HEK293 (cell line): ENCODE measurements around the gene EEF1AKMT3.
A peak's percentile ranks its signal among the peaks of the same experiment; 100 is the strongest.

Experiments used
- MZF1 ChIP-seq: fragments of 450-650 bp; formaldehyde crosslinking; IDR thresholded peaks from 2 replicates; pipeline ENCODE4 v1.5.1; 2017; ENCODE audit warnings: missing biosample characterization, missing genetic modification characterization, borderline replicate concordance
- OVOL3 ChIP-seq: fragments of 450-650 bp; formaldehyde crosslinking; IDR thresholded peaks from 2 replicates; pipeline ENCODE4 v1.5.1; 2016; ENCODE audit warnings: missing biosample characterization, missing genetic modification characterization
- PRDM1 ChIP-seq: fragments of 450-650 bp; formaldehyde crosslinking; IDR thresholded peaks from 2 replicates; pipeline ENCODE4; 2016; ENCODE audit warnings: missing biosample characterization, missing genetic modification characterization
- SALL2 ChIP-seq: fragments of 450-650 bp; formaldehyde crosslinking; IDR thresholded peaks from 2 replicates; pipeline ENCODE4 v1.5.0; 2017; ENCODE audit warnings: missing biosample characterization, mild to moderate bottlenecking, missing genetic modification characterization, borderline replicate concordance
- TRIM28 ChIP-seq: IDR thresholded peaks from 2 replicates; pipeline ENCODE4 v1.6.1; 2011; ENCODE audit warnings: low read length, control low read depth, borderline replicate concordance
- ZBTB20 ChIP-seq: fragments of 450-650 bp; formaldehyde crosslinking; IDR thresholded peaks from 2 replicates; pipeline ENCODE4 v1.5.1; 2016; ENCODE audit warnings: missing biosample characterization, missing genetic modification characterization
- ZBTB8A ChIP-seq: fragments of 450-650 bp; formaldehyde crosslinking; IDR thresholded peaks from 2 replicates; pipeline ENCODE4 v1.5.1; 2016; ENCODE audit warnings: missing biosample characterization, missing genetic modification characterization
- ZIC2 ChIP-seq: fragments of 450-650 bp; formaldehyde crosslinking; IDR thresholded peaks from 2 replicates; pipeline ENCODE4 v1.5.1; 2016; ENCODE audit warnings: missing biosample characterization, missing genetic modification characterization
- ZNF133 ChIP-seq: fragments of 450-650 bp; formaldehyde crosslinking; IDR thresholded peaks from 2 replicates; pipeline ENCODE4 v1.5.1; 2016; ENCODE audit warnings: missing biosample characterization, missing genetic modification characterization
- ZNF16 ChIP-seq: fragments of 450-650 bp; formaldehyde crosslinking; IDR thresholded peaks from 2 replicates; pipeline ENCODE4 v1.5.1; 2016; ENCODE audit warnings: low read depth, missing biosample characterization, missing genetic modification characterization
- ZNF2 ChIP-seq: fragments of 450-650 bp; formaldehyde crosslinking; IDR thresholded peaks from 2 replicates; pipeline ENCODE4 v1.5.1; 2016; ENCODE audit warnings: missing biosample characterization, missing genetic modification characterization
- ZNF37A ChIP-seq: fragments of 450-650 bp; IDR thresholded peaks from 2 replicates; pipeline ENCODE4 v1.5.1; 2018; ENCODE audit warnings: missing biosample characterization, missing genetic modification characterization
- ZNF548 ChIP-seq: fragments of 450-650 bp; formaldehyde crosslinking; IDR thresholded peaks from 2 replicates; pipeline ENCODE4 v1.5.1; 2016; ENCODE audit warnings: missing biosample characterization, missing genetic modification characterization
- ZNF623 ChIP-seq: fragments of 450-650 bp; formaldehyde crosslinking; IDR thresholded peaks from 2 replicates; pipeline ENCODE4 v1.5.1; 2016; ENCODE audit warnings: missing biosample characterization, missing genetic modification characterization
- ZNF624 ChIP-seq: fragments of 450-650 bp; formaldehyde crosslinking; IDR thresholded peaks from 2 replicates; pipeline ENCODE4 v1.5.1; 2017; ENCODE audit warnings: missing biosample characterization, missing genetic modification characterization
- ZNF658 ChIP-seq: fragments of 450-650 bp; formaldehyde crosslinking; IDR thresholded peaks from 2 replicates; pipeline ENCODE4; 2016; ENCODE audit warnings: missing biosample characterization, missing genetic modification characterization
- ZSCAN16 ChIP-seq: fragments of 450-650 bp; formaldehyde crosslinking; IDR thresholded peaks from 2 replicates; pipeline ENCODE4 v1.5.1; 2016; ENCODE audit warnings: missing biosample characterization, missing genetic modification characterization
- TF ChIP-seq, protein P1 (sequence below): fragments of 450-650 bp; IDR thresholded peaks from 2 replicates; pipeline ENCODE4 v1.5.1; 2018; ENCODE audit warnings: missing biosample characterization, mild to moderate bottlenecking, missing genetic modification characterization
- TF ChIP-seq, protein P2 (sequence below): fragments of 450-650 bp; formaldehyde crosslinking; IDR thresholded peaks from 2 replicates; pipeline ENCODE4 v1.5.1; 2016; ENCODE audit warnings: missing biosample characterization, missing genetic modification characterization
- TF ChIP-seq, protein P3 (sequence below): fragments of 450-650 bp; formaldehyde crosslinking; IDR thresholded peaks from 2 replicates; pipeline ENCODE4 v1.5.1; 2017; ENCODE audit warnings: missing biosample characterization, missing genetic modification characterization
- TF ChIP-seq, protein P4 (sequence below): fragments of 450-650 bp; formaldehyde crosslinking; IDR thresholded peaks from 2 replicates; pipeline ENCODE4 v1.5.1; 2016; ENCODE audit warnings: missing biosample characterization, missing genetic modification characterization
- TF ChIP-seq, protein P5 (sequence below): fragments of 450-650 bp; formaldehyde crosslinking; IDR thresholded peaks from 2 replicates; pipeline ENCODE4 v1.5.1; 2017; ENCODE audit warnings: missing biosample characterization, missing genetic modification characterization
- TF ChIP-seq, protein P6 (sequence below): fragments of 450-650 bp; formaldehyde crosslinking; IDR thresholded peaks from 2 replicates; pipeline ENCODE4 v1.5.1; 2016; ENCODE audit warnings: missing biosample characterization, missing genetic modification characterization
- TF ChIP-seq, protein P7 (sequence below): fragments of 450-650 bp; formaldehyde crosslinking; IDR thresholded peaks from 2 replicates; pipeline ENCODE4 v1.5.1; 2016; ENCODE audit warnings: missing biosample characterization, missing genetic modification characterization
- TF ChIP-seq, protein P8 (sequence below): fragments of 450-650 bp; formaldehyde crosslinking; IDR thresholded peaks from 2 replicates; pipeline ENCODE4 v1.5.1; 2016; ENCODE audit warnings: missing biosample characterization, missing genetic modification characterization, borderline replicate concordance

Gene EEF1AKMT3

DNA sequence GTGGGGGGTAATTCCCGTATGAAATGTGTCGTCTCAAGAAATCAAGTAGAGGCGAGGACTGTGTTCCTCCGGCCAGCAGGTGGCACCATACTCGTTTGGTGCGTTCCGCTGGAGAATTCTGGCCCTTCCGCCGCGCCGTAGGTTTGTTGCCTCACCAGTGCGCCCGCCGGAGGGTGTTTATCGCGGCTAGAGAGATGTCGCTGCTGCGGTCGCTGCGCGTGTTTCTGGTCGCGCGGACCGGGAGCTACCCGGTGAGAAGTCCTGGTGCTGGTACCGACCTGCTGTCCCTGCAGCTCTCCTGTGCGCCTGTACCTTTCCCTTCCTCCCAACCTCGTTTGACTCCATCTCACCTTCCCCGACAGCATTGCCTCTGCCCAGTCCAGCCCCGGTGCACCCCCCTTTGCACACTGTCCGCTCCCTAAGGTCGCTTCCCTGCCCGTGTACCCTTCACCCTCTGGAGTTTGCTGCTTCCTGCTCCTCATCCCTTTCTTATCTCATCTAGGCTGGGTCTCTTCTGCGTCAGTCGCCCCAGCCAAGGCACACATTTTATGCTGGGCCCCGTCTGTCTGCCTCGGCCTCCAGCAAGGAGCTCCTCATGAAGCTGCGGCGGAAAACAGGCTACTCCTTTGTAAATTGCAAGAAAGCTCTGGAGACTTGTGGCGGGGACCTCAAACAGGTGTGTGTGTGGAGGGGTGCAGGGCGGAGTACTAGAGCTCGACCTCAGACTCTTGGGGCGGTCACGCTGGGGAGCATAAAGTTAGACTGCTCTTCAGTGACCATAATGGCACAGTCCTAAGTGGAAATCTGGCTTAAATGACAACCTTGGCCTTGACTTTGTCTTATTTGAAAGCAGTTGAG, 10.4 kb downstream of the EEF1AKMT3 start, which contains the start of gene TSFM (continued):
- TF ChIP-seq ZNF624 (tag by site-specific recombination) (0 out of 2 replicates have a peak, but pooled peaks have one; percentile 52), ZBTB20 (tag by site-specific recombination) (peak; percentile 67; the same call in 1 of the 2 replicates), SALL2 (tag by site-specific recombination) (no peak), ZNF548 (no peak), ZIC2 (peak; percentile 42; the same call in 1 of the 2 replicates), PRDM1 (tag by site-specific recombination) (no peak), ZNF623 (tag by site-specific recombination) (0 out of 2 replicates have a peak, but pooled peaks have one; percentile 35), TRIM28 (peak; percentile 46; the same call in 1 of the 2 replicates), ZSCAN16 (tag by site-specific recombination) (no peak; the same call in 1 of the 2 replicates), ZBTB8A (tag by site-specific recombination) (peak; percentile 100), MZF1 (tag by site-specific recombination) (no peak), ZNF16 (tag by site-specific recombination) (no peak), ZNF37A (no peak), OVOL3 (tag by site-specific recombination) (peak; percentile 91), ZNF2 (tag by site-specific recombination) (peak; percentile 96), ZNF133 (0 out of 2 replicates have a peak, but pooled peaks have one; percentile 26), ZNF658 (no peak)
- TF ChIP-seq, protein P1, sequence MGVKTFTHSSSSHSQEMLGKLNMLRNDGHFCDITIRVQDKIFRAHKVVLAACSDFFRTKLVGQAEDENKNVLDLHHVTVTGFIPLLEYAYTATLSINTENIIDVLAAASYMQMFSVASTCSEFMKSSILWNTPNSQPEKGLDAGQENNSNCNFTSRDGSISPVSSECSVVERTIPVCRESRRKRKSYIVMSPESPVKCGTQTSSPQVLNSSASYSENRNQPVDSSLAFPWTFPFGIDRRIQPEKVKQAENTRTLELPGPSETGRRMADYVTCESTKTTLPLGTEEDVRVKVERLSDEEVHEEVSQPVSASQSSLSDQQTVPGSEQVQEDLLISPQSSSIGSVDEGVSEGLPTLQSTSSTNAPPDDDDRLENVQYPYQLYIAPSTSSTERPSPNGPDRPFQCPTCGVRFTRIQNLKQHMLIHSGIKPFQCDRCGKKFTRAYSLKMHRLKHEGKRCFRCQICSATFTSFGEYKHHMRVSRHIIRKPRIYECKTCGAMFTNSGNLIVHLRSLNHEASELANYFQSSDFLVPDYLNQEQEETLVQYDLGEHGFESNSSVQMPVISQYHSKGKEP (tag by site-specific recombination): peak; percentile 76; the same call in 1 of the 2 replicates
- TF ChIP-seq, protein P2, sequence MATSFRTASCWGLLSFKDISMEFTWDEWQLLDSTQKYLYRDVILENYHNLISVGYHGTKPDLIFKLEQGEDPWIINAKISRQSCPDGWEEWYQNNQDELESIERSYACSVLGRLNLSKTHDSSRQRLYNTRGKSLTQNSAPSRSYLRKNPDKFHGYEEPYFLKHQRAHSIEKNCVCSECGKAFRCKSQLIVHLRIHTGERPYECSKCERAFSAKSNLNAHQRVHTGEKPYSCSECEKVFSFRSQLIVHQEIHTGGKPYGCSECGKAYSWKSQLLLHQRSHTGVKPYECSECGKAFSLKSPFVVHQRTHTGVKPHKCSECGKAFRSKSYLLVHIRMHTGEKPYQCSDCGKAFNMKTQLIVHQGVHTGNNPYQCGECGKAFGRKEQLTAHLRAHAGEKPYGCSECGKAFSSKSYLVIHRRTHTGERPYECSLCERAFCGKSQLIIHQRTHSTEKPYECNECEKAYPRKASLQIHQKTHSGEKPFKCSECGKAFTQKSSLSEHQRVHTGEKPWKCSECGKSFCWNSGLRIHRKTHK (tag by site-specific recombination): no peak
- TF ChIP-seq, protein P3, sequence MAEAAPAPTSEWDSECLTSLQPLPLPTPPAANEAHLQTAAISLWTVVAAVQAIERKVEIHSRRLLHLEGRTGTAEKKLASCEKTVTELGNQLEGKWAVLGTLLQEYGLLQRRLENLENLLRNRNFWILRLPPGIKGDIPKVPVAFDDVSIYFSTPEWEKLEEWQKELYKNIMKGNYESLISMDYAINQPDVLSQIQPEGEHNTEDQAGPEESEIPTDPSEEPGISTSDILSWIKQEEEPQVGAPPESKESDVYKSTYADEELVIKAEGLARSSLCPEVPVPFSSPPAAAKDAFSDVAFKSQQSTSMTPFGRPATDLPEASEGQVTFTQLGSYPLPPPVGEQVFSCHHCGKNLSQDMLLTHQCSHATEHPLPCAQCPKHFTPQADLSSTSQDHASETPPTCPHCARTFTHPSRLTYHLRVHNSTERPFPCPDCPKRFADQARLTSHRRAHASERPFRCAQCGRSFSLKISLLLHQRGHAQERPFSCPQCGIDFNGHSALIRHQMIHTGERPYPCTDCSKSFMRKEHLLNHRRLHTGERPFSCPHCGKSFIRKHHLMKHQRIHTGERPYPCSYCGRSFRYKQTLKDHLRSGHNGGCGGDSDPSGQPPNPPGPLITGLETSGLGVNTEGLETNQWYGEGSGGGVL (tag by site-specific recombination): peak; percentile 48
- TF ChIP-seq, protein P4, sequence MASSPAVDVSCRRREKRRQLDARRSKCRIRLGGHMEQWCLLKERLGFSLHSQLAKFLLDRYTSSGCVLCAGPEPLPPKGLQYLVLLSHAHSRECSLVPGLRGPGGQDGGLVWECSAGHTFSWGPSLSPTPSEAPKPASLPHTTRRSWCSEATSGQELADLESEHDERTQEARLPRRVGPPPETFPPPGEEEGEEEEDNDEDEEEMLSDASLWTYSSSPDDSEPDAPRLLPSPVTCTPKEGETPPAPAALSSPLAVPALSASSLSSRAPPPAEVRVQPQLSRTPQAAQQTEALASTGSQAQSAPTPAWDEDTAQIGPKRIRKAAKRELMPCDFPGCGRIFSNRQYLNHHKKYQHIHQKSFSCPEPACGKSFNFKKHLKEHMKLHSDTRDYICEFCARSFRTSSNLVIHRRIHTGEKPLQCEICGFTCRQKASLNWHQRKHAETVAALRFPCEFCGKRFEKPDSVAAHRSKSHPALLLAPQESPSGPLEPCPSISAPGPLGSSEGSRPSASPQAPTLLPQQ (tag by site-specific recombination): peak; percentile 89
- TF ChIP-seq, protein P5, sequence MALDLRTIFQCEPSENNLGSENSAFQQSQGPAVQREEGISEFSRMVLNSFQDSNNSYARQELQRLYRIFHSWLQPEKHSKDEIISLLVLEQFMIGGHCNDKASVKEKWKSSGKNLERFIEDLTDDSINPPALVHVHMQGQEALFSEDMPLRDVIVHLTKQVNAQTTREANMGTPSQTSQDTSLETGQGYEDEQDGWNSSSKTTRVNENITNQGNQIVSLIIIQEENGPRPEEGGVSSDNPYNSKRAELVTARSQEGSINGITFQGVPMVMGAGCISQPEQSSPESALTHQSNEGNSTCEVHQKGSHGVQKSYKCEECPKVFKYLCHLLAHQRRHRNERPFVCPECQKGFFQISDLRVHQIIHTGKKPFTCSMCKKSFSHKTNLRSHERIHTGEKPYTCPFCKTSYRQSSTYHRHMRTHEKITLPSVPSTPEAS (tag by site-specific recombination): peak; percentile 51
- TF ChIP-seq, protein P6, sequence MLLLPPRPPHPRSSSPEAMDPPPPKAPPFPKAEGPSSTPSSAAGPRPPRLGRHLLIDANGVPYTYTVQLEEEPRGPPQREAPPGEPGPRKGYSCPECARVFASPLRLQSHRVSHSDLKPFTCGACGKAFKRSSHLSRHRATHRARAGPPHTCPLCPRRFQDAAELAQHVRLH (tag by site-specific recombination): peak; percentile 95
- TF ChIP-seq, protein P7, sequence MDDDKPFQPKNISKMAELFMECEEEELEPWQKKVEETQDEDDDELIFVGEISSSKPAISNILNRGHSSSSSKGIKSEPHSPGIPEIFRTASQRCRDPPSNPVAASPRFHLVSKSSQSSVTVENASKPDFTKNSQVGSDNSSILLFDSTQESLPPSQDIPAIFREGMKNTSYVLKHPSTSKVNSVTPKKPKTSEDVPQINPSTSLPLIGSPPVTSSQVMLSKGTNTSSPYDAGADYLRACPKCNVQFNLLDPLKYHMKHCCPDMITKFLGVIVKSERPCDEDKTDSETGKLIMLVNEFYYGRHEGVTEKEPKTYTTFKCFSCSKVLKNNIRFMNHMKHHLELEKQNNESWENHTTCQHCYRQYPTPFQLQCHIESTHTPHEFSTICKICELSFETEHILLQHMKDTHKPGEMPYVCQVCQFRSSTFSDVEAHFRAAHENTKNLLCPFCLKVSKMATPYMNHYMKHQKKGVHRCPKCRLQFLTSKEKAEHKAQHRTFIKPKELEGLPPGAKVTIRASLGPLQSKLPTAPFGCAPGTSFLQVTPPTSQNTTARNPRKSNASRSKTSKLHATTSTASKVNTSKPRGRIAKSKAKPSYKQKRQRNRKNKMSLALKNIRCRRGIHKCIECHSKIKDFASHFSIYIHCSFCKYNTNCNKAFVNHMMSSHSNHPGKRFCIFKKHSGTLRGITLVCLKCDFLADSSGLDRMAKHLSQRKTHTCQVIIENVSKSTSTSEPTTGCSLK (tag by site-specific recombination): no peak
- TF ChIP-seq, protein P8, sequence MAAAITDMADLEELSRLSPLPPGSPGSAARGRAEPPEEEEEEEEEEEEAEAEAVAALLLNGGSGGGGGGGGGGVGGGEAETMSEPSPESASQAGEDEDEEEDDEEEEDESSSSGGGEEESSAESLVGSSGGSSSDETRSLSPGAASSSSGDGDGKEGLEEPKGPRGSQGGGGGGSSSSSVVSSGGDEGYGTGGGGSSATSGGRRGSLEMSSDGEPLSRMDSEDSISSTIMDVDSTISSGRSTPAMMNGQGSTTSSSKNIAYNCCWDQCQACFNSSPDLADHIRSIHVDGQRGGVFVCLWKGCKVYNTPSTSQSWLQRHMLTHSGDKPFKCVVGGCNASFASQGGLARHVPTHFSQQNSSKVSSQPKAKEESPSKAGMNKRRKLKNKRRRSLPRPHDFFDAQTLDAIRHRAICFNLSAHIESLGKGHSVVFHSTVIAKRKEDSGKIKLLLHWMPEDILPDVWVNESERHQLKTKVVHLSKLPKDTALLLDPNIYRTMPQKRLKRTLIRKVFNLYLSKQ (tag by site-specific recombination): peak; percentile 64; the same call in 1 of the 2 replicates
